ENCODE data around the gene BMP2.

The BMP2 gene

DNA sequence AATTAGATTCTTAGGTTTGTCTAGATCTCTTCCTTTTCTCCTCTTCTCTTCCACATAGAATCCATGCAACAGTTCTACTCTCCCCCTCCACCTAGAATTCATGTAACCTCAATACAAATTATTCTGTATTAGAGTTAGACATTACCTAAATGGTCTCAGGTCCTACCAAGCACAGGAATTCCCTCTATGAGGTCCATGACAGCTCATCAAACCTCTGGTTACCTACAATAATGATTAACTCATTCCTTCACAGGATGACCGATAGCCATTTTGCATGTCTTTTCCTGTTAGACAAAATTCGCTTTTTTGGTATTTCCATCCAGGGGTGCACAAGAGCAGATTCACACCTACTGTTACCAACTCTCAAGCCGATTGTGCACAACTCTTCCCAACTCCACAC is 27.4 kb upstream of the BMP2 start:
- peaks cover 3% of the 10 kb centered on the region for H3K9me3 Mint-ChIP-seq
- H3K4me1 Mint-ChIP-seq: peaks cover 39% of the 10 kb centered on the region
- peak overlapping the region in 1 of 3 experiments; percentile 39 for H3K4me3 Mint-ChIP-seq
- peaks cover 14% of the 10 kb centered on the region for H3K27me3 Mint-ChIP-seq (ENCODE audit: low read depth)
- H3K27ac Mint-ChIP-seq: peak overlapping the region; percentile 59 to 87 (median 72)
- TF ChIP-seq CTCF (IDR thresholded peaks at IDR 0.05; ENCODE audit: unreplicated experiment in 3 of 3): no peak
- no peaks in the 10 kb centered on the region for H3K36me3 Mint-ChIP-seq (ENCODE audit: low read depth)

- H3K27ac Mint-ChIP-seq: no peak overlapping the region
- peaks cover 10% of the 10 kb centered on the region for H3K27me3 Mint-ChIP-seq (ENCODE audit: low read depth)
Measured at GRCh38 chr20:6744180-6744579, 23.3 kb upstream of the BMP2 start.

GRCh38 chr20:6744805-6745204 is 22.7 kb upstream of the BMP2 start:
- Mint-ChIP-seq H3K36me3 (ENCODE audit: low read depth) (no peaks in the 10 kb centered on the region), H3K4me3 (no peak overlapping the region), H3K27me3 (ENCODE audit: low read depth) (peaks cover 10% of the 10 kb centered on the region), H3K27ac (no peak overlapping the region), H3K9me3 (peaks cover 3% of the 10 kb centered on the region), H3K4me1 (peaks cover 8% of the 10 kb centered on the region)
- no peak for TF ChIP-seq CTCF (IDR thresholded peaks at IDR 0.05; ENCODE audit: unreplicated experiment in 3 of 3)

More at GRCh38 chr20:6744180-6744579, 23.3 kb upstream of the BMP2 start:
- Mint-ChIP-seq H3K9me3 (peaks cover 3% of the 10 kb centered on the region), H3K4me3 (no peak overlapping the region), H3K36me3 (ENCODE audit: low read depth) (no peaks in the 10 kb centered on the region), H3K4me1 (peaks cover 12% of the 10 kb centered on the region)
- no peak for TF ChIP-seq CTCF (IDR thresholded peaks at IDR 0.05; ENCODE audit: unreplicated experiment in 3 of 3)

- H3K4me3 Mint-ChIP-seq: no peak overlapping the region
Measured at GRCh38 chr20:6746901-6747609, 20.4 kb upstream of the BMP2 start.

GRCh38 chr20:6750438-6750837 is 17.0 kb upstream of the BMP2 start:
- H3K9me3 Mint-ChIP-seq: peaks cover 7% of the 10 kb centered on the region
- peaks cover 4% of the 10 kb centered on the region for H3K27me3 Mint-ChIP-seq (ENCODE audit: low read depth)
- TF ChIP-seq CTCF (IDR thresholded peaks at IDR 0.05; ENCODE audit: unreplicated experiment in 3 of 3): no peak
- H3K36me3 Mint-ChIP-seq (ENCODE audit: low read depth): no peaks in the 10 kb centered on the region
- H3K4me1 Mint-ChIP-seq: no peaks in the 10 kb centered on the region
- no peak overlapping the region for H3K27ac Mint-ChIP-seq
- H3K4me3 Mint-ChIP-seq: no peak overlapping the region

More at GRCh38 chr20:6746901-6747609, 20.4 kb upstream of the BMP2 start:
- Mint-ChIP-seq H3K36me3 (ENCODE audit: low read depth) (no peaks in the 10 kb centered on the region), H3K27ac (no peak overlapping the region), H3K4me1 (no peaks in the 10 kb centered on the region), H3K9me3 (peaks cover 3% of the 10 kb centered on the region), H3K27me3 (ENCODE audit: low read depth) (peaks cover 4% of the 10 kb centered on the region)
- no peak for TF ChIP-seq CTCF (IDR thresholded peaks at IDR 0.05; ENCODE audit: unreplicated experiment in 3 of 3)

Measured in nephron (organoid).